ENCODE results near the gene STX12.

DNA sequence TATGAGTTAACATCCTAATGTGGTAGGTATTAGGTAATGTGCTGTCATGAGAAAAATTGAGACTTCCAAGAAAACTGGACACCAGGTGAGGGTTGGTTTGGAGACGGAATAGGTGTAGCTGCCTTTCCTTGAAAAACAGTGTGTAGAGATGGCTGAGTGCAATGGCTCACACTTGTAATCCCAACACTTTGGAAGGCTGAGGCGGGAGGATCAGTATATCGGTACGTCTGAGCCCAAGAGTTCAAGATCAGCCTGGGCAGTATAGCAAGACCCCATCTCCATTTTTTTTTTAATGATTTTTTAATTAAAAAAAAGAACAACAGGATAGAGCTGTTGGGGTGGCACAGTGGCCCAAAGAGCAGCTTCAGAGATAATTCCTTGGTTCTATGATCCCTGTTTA, 50.8 kb downstream of the STX12 start:
- TF ChIP-seq, protein P1, sequence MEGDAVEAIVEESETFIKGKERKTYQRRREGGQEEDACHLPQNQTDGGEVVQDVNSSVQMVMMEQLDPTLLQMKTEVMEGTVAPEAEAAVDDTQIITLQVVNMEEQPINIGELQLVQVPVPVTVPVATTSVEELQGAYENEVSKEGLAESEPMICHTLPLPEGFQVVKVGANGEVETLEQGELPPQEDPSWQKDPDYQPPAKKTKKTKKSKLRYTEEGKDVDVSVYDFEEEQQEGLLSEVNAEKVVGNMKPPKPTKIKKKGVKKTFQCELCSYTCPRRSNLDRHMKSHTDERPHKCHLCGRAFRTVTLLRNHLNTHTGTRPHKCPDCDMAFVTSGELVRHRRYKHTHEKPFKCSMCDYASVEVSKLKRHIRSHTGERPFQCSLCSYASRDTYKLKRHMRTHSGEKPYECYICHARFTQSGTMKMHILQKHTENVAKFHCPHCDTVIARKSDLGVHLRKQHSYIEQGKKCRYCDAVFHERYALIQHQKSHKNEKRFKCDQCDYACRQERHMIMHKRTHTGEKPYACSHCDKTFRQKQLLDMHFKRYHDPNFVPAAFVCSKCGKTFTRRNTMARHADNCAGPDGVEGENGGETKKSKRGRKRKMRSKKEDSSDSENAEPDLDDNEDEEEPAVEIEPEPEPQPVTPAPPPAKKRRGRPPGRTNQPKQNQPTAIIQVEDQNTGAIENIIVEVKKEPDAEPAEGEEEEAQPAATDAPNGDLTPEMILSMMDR (IDR thresholded peaks at IDR 0.05), result no peak
- TF ChIP-seq POLR2A (IDR thresholded peaks at IDR 0.05; ENCODE audit: low read depth) (no peak), POLR2AphosphoS5 (IDR thresholded peaks at IDR 0.05) (no peak)

Data from esophagus muscularis mucosa (tissue), 3 donors.